Measurements from ENCODE around the gene TBC1D22B. TPM values are rescaled to one million over a fixed set of nuclear protein-coding genes. Genes with fewer than 3 reads are reported as not detected.

Gene TBC1D22B
- total and polyA plus RNA-seq, 2 experiments from 2014 or later = 9.1 to 19.9 TPM

DNA sequence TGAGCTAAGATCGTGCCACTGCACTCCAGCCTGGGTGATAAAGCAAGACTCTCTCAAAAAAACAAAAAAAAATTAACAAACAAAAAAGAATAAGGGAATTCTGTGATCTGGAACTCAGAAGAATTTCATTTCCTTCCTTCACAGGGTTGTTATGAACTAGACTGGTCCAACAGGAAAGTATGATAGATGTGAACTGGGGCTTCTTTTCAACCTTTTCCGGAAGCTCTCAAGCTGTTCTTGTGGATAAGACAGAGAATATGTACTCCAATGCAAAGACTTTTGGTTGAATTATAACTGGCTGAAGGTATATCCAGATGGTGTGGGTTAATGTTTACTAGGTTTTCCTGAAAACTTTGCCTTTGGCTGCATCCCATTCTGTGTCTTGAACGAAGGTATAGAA is 101.5 kb downstream of the TBC1D22B start:
- Histone ChIP-seq H4K20me1 (replicated peaks; ENCODE audit: insufficient read depth) (peaks cover 43% of the 10 kb centered on the region), H3K36me3 (ENCODE audit: insufficient read depth) (no peaks in the 10 kb centered on the region; the same call in 1 of the 2 replicates), H3K4me3 (no peak overlapping the region), H3K79me2 (replicated peaks; ENCODE audit: insufficient read depth) (peaks cover 65% of the 10 kb centered on the region), H3K4me2 (no peak overlapping the region), H2AFZ (no peak overlapping the region), H3F3A (replicated peaks; ENCODE audit: low read depth) (no peaks in the 10 kb centered on the region), H3K4me1 (ENCODE audit: insufficient read depth) (peaks cover 31% of the 10 kb centered on the region), H3K9me2 (ENCODE audit: insufficient read depth) (no peaks in the 10 kb centered on the region), H3K27ac (ENCODE audit: low read depth) (no peak overlapping the region), H3K27me3 (ENCODE audit: insufficient read depth) (no peaks in the 10 kb centered on the region)
- no peak overlapping the region for H3K4me3 Mint-ChIP-seq
- ATAC-seq (no peak), DNase-seq (ENCODE audit: low spot score) (no peak)
- TF ChIP-seq CREB1 (CRISPR knock-in tag; IDR thresholded peaks at IDR 0.05; ENCODE audit: low read depth) = no peak
- TF ChIP-seq EZH2 (IDR thresholded peaks at IDR 0.05; ENCODE audit: low read depth, unreplicated experiment) = no peak
- TF ChIP-seq ETS1 (IDR thresholded peaks at IDR 0.05) = no peak
- H3K36me3 Mint-ChIP-seq (ENCODE audit: low read depth) = 0 out of 3 replicates have a peak, but pooled peaks cover 4% of the 10 kb centered on the region
- H3K9me3 Mint-ChIP-seq = no peaks in the 10 kb centered on the region
- H3K27me3 Mint-ChIP-seq (ENCODE audit: insufficient read depth, low read depth, poor library complexity) = no peaks in the 10 kb centered on the region
- H3K4me1 Mint-ChIP-seq = peaks cover 30% of the 10 kb centered on the region
- no peak overlapping the region for H3K27ac Mint-ChIP-seq

DNA sequence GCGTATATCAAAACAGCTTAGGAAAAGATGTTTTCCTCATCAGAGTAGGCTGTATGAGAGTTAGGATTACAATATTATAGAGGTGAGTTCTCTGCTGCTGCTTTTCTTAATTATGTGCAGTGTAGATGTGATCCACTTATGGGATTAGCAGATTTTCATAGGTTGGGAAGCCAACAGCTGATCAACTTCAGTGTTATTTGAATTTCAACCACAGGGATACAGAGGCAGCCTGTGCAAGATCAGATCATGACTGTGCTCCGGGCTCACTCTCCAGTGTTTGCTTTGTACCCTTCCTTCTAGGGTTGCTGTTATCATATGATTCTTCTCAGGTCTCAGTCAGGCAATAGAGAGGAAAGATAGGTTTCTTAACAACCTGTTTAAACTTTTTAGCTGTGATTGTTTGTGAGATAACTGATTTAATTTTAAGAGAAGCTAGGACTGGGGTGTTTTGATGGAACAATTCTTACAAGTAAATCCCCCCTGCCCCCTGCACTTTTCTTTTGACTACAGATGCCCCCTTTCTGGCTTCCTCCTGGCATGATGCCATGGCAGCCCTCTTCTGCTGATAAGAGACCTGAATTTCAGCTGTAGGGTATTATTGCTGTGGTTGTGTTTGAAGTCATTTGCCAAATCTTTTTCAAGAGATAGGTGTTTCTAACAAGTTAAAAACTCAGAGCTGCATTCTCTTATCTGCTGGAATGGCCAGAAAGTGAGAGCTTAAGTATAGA is 104.7 kb downstream of the TBC1D22B start:
- Histone ChIP-seq H2AFZ (no peak overlapping the region), H4K20me1 (replicated peaks; ENCODE audit: insufficient read depth) (peaks cover 31% of the 10 kb centered on the region), H3K79me2 (replicated peaks; ENCODE audit: insufficient read depth) (peaks cover 54% of the 10 kb centered on the region), H3K4me3 (no peak overlapping the region), H3K27me3 (ENCODE audit: insufficient read depth) (no peaks in the 10 kb centered on the region), H3K4me1 (ENCODE audit: insufficient read depth) (peaks cover 11% of the 10 kb centered on the region), H3K36me3 (ENCODE audit: insufficient read depth) (no peaks in the 10 kb centered on the region; the same call in 1 of the 2 replicates), H3K27ac (ENCODE audit: low read depth) (peak overlapping the region; percentile 19; the same call in 1 of the 2 replicates), H3K9me2 (ENCODE audit: insufficient read depth) (no peaks in the 10 kb centered on the region), H3F3A (replicated peaks; ENCODE audit: low read depth) (no peaks in the 10 kb centered on the region), H3K4me2 (no peak overlapping the region)
- Mint-ChIP-seq H3K27me3 (ENCODE audit: insufficient read depth, low read depth, poor library complexity) (no peaks in the 10 kb centered on the region), H3K9me3 (no peaks in the 10 kb centered on the region), H3K4me1 (peaks cover 7% of the 10 kb centered on the region; the same call in 2 of the 3 replicates), H3K27ac (no peak overlapping the region), H3K4me3 (no peak overlapping the region), H3K36me3 (ENCODE audit: low read depth) (0 out of 3 replicates have a peak, but pooled peaks cover 4% of the 10 kb centered on the region)
- DNase-seq (ENCODE audit: low spot score) = no peak
- TF ChIP-seq CTCF (conservative IDR thresholded peaks at IDR 0.05; ENCODE audit: low read depth in 2 of 2) (no peak), NANOG (IDR thresholded peaks at IDR 0.05; ENCODE audit: borderline replicate concordance) (no peak)
- TF ChIP-seq, protein P1, sequence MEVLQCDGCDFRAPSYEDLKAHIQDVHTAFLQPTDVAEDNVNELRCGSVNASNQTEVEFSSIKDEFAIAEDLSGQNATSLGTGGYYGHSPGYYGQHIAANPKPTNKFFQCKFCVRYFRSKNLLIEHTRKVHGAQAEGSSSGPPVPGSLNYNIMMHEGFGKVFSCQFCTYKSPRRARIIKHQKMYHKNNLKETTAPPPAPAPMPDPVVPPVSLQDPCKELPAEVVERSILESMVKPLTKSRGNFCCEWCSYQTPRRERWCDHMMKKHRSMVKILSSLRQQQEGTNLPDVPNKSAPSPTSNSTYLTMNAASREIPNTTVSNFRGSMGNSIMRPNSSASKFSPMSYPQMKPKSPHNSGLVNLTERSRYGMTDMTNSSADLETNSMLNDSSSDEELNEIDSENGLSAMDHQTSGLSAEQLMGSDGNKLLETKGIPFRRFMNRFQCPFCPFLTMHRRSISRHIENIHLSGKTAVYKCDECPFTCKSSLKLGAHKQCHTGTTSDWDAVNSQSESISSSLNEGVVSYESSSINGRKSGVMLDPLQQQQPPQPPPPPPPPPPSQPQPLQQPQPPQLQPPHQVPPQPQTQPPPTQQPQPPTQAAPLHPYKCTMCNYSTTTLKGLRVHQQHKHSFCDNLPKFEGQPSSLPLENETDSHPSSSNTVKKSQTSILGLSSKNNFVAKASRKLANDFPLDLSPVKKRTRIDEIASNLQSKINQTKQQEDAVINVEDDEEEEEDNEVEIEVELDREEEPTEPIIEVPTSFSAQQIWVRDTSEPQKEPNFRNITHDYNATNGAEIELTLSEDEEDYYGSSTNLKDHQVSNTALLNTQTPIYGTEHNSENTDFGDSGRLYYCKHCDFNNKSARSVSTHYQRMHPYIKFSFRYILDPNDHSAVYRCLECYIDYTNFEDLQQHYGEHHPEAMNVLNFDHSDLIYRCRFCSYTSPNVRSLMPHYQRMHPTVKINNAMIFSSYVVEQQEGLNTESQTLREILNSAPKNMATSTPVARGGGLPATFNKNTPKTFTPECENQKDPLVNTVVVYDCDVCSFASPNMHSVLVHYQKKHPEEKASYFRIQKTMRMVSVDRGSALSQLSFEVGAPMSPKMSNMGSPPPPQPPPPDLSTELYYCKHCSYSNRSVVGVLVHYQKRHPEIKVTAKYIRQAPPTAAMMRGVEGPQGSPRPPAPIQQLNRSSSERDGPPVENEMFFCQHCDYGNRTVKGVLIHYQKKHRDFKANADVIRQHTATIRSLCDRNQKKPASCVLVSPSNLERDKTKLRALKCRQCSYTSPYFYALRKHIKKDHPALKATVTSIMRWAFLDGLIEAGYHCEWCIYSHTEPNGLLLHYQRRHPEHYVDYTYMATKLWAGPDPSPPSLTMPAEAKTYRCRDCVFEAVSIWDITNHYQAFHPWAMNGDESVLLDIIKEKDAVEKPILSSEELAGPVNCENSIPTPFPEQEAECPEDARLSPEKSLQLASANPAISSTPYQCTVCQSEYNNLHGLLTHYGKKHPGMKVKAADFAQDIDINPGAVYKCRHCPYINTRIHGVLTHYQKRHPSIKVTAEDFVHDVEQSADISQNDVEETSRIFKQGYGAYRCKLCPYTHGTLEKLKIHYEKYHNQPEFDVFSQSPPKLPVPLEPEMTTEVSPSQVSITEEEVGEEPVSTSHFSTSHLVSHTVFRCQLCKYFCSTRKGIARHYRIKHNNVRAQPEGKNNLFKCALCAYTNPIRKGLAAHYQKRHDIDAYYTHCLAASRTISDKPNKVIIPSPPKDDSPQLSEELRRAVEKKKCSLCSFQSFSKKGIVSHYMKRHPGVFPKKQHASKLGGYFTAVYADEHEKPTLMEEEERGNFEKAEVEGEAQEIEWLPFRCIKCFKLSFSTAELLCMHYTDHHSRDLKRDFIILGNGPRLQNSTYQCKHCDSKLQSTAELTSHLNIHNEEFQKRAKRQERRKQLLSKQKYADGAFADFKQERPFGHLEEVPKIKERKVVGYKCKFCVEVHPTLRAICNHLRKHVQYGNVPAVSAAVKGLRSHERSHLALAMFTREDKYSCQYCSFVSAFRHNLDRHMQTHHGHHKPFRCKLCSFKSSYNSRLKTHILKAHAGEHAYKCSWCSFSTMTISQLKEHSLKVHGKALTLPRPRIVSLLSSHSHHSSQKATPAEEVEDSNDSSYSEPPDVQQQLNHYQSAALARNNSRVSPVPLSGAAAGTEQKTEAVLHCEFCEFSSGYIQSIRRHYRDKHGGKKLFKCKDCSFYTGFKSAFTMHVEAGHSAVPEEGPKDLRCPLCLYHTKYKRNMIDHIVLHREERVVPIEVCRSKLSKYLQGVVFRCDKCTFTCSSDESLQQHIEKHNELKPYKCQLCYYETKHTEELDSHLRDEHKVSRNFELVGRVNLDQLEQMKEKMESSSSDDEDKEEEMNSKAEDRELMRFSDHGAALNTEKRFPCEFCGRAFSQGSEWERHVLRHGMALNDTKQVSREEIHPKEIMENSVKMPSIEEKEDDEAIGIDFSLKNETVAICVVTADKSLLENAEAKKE (CRISPR knock-in tag; IDR thresholded peaks at IDR 0.05) = no peak
- TF ChIP-seq, protein P2, sequence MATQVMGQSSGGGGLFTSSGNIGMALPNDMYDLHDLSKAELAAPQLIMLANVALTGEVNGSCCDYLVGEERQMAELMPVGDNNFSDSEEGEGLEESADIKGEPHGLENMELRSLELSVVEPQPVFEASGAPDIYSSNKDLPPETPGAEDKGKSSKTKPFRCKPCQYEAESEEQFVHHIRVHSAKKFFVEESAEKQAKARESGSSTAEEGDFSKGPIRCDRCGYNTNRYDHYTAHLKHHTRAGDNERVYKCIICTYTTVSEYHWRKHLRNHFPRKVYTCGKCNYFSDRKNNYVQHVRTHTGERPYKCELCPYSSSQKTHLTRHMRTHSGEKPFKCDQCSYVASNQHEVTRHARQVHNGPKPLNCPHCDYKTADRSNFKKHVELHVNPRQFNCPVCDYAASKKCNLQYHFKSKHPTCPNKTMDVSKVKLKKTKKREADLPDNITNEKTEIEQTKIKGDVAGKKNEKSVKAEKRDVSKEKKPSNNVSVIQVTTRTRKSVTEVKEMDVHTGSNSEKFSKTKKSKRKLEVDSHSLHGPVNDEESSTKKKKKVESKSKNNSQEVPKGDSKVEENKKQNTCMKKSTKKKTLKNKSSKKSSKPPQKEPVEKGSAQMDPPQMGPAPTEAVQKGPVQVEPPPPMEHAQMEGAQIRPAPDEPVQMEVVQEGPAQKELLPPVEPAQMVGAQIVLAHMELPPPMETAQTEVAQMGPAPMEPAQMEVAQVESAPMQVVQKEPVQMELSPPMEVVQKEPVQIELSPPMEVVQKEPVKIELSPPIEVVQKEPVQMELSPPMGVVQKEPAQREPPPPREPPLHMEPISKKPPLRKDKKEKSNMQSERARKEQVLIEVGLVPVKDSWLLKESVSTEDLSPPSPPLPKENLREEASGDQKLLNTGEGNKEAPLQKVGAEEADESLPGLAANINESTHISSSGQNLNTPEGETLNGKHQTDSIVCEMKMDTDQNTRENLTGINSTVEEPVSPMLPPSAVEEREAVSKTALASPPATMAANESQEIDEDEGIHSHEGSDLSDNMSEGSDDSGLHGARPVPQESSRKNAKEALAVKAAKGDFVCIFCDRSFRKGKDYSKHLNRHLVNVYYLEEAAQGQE (IDR thresholded peaks at IDR 0.05; ENCODE audit: unreplicated experiment) = no peak
- no peak for ATAC-seq
